GM12878 (cell line): ENCODE measurements around the gene WBP4. TPM values are rescaled to one million over a fixed set of nuclear protein-coding genes. Genes with fewer than 3 reads are reported as not detected.

ENCODE experiments used
- ATAC-seq: fragments of 200-7000 bp; cut with Tn5 transposase; 3 replicates; pipeline ENCODE4 v1.9.1; 2020; ENCODE audit warnings: mild to moderate bottlenecking, moderate library complexity
- BruUV-seq: library from RNA; stranded (reverse); fragments of 400-500 nt; replicated peaks from 2 replicates; lab custom pipeline; 2021; lab: Mats Ljungman, UMichigan
- CTCF ChIA-PET: fragments of 300-600 bp; sonication (Branson Sonifier 250); formaldehyde crosslinking; extraction: SDS; loops from one replicate; lab custom pipeline; 2021; ENCODE audit warnings: inconsistent platforms; lab: Yijun Ruan, JAX
- POLR2A ChIA-PET: fragments of 350-600 bp; formaldehyde crosslinking; extraction: SDS; loops from one replicate; lab custom pipeline; 2021; ENCODE audit warnings: inconsistent platforms; lab: Charles Lee
- RAD21 ChIA-PET: fragments of 300-600 bp; sonication (Branson Sonifier 250); formaldehyde crosslinking; loops from one replicate; lab custom pipeline; 2023; ENCODE audit warnings: antibody characterized with exemption; ENCODE audit not compliant: unreplicated experiment; lab: Charles Lee
- SMC1A ChIA-PET: fragments of 300-600 bp; sonication (Branson Sonifier 250); formaldehyde crosslinking; loops from one replicate; lab custom pipeline; 2023; ENCODE audit not compliant: unreplicated experiment, uncharacterized antibody; lab: Charles Lee
- DNase-seq: peaks from one replicate; pipeline ENCODE4 v3.0.0-alpha.2; 2011; ENCODE audit warnings: low read depth, low spot score
- FAIRE-seq: peaks from 3 replicates; lab custom pipeline; 2011; peaks lifted over from hg19 to GRCh38; lab: Jason Lieb, UNC
- H2AFZ ChIP-seq: 2 replicates; pipeline ENCODE4 v1.6.0; 2011; ENCODE audit warnings: low read depth, low read length, control low read depth; ENCODE audit not compliant: control insufficient read depth
- H3K27ac ChIP-seq: 2 replicates; pipeline ENCODE4 v1.5.1; 2011; ENCODE audit warnings: control low read depth; ENCODE audit not compliant: control insufficient read depth, insufficient read depth
- H3K27me3 ChIP-seq, 2 experiments: replicated peaks in 1 of 2; 2 replicates each; pipeline versions ENCODE4 v1.6.0 to v1.6.1; 2011; ENCODE audit warnings: low read length in 1 of 2; ENCODE audit not compliant: control insufficient read depth in 2 of 2, insufficient read depth in 2 of 2
- H3K36me3 ChIP-seq, 2 experiments: 2 replicates each; pipeline ENCODE4 v1.5.1; 2011; ENCODE audit warnings: low read length in 1 of 2; ENCODE audit not compliant: control insufficient read depth in 2 of 2, insufficient read depth in 2 of 2
- H3K4me1 ChIP-seq: 2 replicates; pipeline ENCODE4 v1.6.1; 2011; ENCODE audit warnings: mild to moderate bottlenecking, low read length, moderate library complexity, mixed read lengths; ENCODE audit not compliant: control insufficient read depth, insufficient read depth
- H3K4me2 ChIP-seq: 2 replicates; pipeline ENCODE4 v1.6.0; 2011; ENCODE audit warnings: control low read depth; ENCODE audit not compliant: control insufficient read depth, insufficient read depth
- H3K4me3 ChIP-seq: fragments of 200-600 bp; sonication (generic); 2 replicates; pipeline ENCODE4 v1.5.1; 2016
- H3K79me2 ChIP-seq: 2 replicates; pipeline ENCODE4 v1.6.0; 2011; ENCODE audit warnings: low read length; ENCODE audit not compliant: control insufficient read depth, insufficient read depth
- H3K9ac ChIP-seq: 2 replicates; pipeline ENCODE4 v1.8.0; 2011; ENCODE audit warnings: low read length, control low read depth, mixed read lengths; ENCODE audit not compliant: control insufficient read depth, insufficient read depth
- H3K9me3 ChIP-seq: replicated peaks from 3 replicates; pipeline ENCODE4 v1.5.1; 2011; ENCODE audit warnings: mild to moderate bottlenecking, low read length; ENCODE audit not compliant: control insufficient read depth, insufficient read depth
- H4K20me1 ChIP-seq: 2 replicates; pipeline ENCODE4 v1.6.0; 2011; ENCODE audit not compliant: control insufficient read depth, insufficient read depth
- BRCA1 ChIP-seq: IDR thresholded peaks from 2 replicates; pipeline ENCODE4 v1.6.1; 2011; ENCODE audit warnings: low read depth, low read length, improper control_type of control experiment
- CBX5 ChIP-seq: sonication (generic); IDR thresholded peaks from 2 replicates; pipeline ENCODE4 v1.6.1; 2016; ENCODE audit warnings: low read depth, moderate library complexity, mild to moderate bottlenecking, inconsistent platforms
- CREM ChIP-seq: IDR thresholded peaks from 2 replicates; pipeline ENCODE4 v1.6.1; 2014; ENCODE audit warnings: antibody characterized with exemption, low read depth
- EED ChIP-seq: sonication (generic); IDR thresholded peaks from 2 replicates; pipeline ENCODE4 v1.6.1; 2016; ENCODE audit warnings: antibody characterized with exemption, low read depth
- FOXM1 ChIP-seq: IDR thresholded peaks from 2 replicates; pipeline ENCODE4 v1.6.1; 2012; ENCODE audit warnings: low read depth, mild to moderate bottlenecking, inconsistent platforms, low read length, moderate library complexity
- HDAC6 ChIP-seq: fragments of 200-600 bp; sonication (generic); IDR thresholded peaks from one replicate; pipeline ENCODE4 v1.8.0; 2017; ENCODE audit warnings: antibody characterized with exemption; ENCODE audit not compliant: unreplicated experiment
- IRF4 ChIP-seq: IDR thresholded peaks from 2 replicates; pipeline ENCODE4 v1.6.1; 2011; ENCODE audit warnings: low read depth, low read length
- MTA2 ChIP-seq: fragments of 450-650 bp; IDR thresholded peaks from 2 replicates; pipeline ENCODE4 v1.6.1; 2016; ENCODE audit warnings: low read depth, mild to moderate bottlenecking, moderate library complexity
- MTA3 ChIP-seq: IDR thresholded peaks from 2 replicates; pipeline ENCODE4 v1.6.1; 2012; ENCODE audit warnings: low read length, inconsistent platforms, borderline replicate concordance
- NFYB ChIP-seq: IDR thresholded peaks from 2 replicates; pipeline ENCODE4 v1.6.1; 2011; ENCODE audit warnings: low read depth, mild to moderate bottlenecking, low read length, improper control_type of control experiment, moderate library complexity; ENCODE audit not compliant: insufficient read depth
- NR2F1 ChIP-seq: fragments of 450-650 bp; conservative IDR thresholded peaks from 2 replicates; pipeline ENCODE4 v1.6.1; 2017; ENCODE audit warnings: mild to moderate bottlenecking
- PAX5 ChIP-seq: IDR thresholded peaks from 2 replicates; pipeline ENCODE4 v1.6.1; 2011; ENCODE audit warnings: low read depth, low read length, borderline replicate concordance
- SMC3 ChIP-seq: IDR thresholded peaks from 2 replicates; pipeline ENCODE4 v1.6.1; 2011; ENCODE audit warnings: low read length, improper control_type of control experiment, borderline replicate concordance
- SRF ChIP-seq, 2 experiments: IDR thresholded peaks; 2 replicates each; pipeline ENCODE4 v1.6.1; 2011; ENCODE audit warnings: low read depth in 2 of 2, low read length in 2 of 2, mild to moderate bottlenecking in 1 of 2, moderate library complexity in 1 of 2
- TCF7 ChIP-seq: IDR thresholded peaks from 2 replicates; pipeline ENCODE4 v1.6.1; 2014; ENCODE audit warnings: antibody characterized with exemption, borderline replicate concordance
- YBX1 ChIP-seq: fragments of 450-650 bp; IDR thresholded peaks from 2 replicates; pipeline ENCODE4 v1.6.1; 2016; ENCODE audit warnings: antibody characterized with exemption
- ZSCAN29 ChIP-seq: fragments of 450-650 bp; IDR thresholded peaks from 2 replicates; pipeline ENCODE4 v1.6.1; 2017; ENCODE audit warnings: mild to moderate bottlenecking, moderate library complexity
- WGBS: methylation state at CpG from one replicate; pipeline ENCODE4 v1.1.6; 2016; ENCODE audit warnings: low lambda C conversion rate; ENCODE audit not compliant: insufficient replicate concordance, insufficient coverage; ENCODE audit errors: missing lambda C conversion rate; 5-methylcytosine and 5-hydroxymethylcytosine counted together
- in situ Hi-C: fragments of 300-500 bp; cut with MboI; formaldehyde crosslinking; loops from 9 replicates; pipeline ENCODE4 v1.14.3; 2018; ENCODE audit warnings: mixed read lengths
- intact Hi-C: fragments of 100-400 bp; cut with micrococcal nuclease; formaldehyde crosslinking; loops from one replicate; pipeline ENCODE4 v1.14.2; 2022; ENCODE audit not compliant: unreplicated experiment
- polyA plus RNA-seq, 11 experiments: library from polyadenylated mRNA; depleted of rRNA in 4 of 11; unstranded in 6 of 11; stranded (reverse) in 5 of 11; fragments of >200 nt; fragmentation: Nextera tagmentation in 4 of 11; fragmentation: Illumina TruSeq in 1 of 11; extraction: Ambion mirVana in 4 of 11; extraction: Trizol in 1 of 11; gene quantifications; 1 replicate in 1 of 11; 2 replicates in 10 of 11; pipeline versions ENCODE4 v1.2.1 to v1.2.3, GENCODE V29; 2011 to 2016; ENCODE audit warnings: inconsistent platforms in 2 of 11, missing spikeins in 2 of 11, low read depth in 1 of 11
- total RNA-seq, 4 experiments: library from RNA; depleted of rRNA in 3 of 4; stranded (reverse); fragments of >200 nt in 3 of 4; fragmentation: Illumina TruSeq in 1 of 4; extraction: Trizol in 1 of 4; gene quantifications; 2 replicates each; pipeline versions ENCODE4 v1.2.1 to v1.2.3, GENCODE V29; 2013 to 2021
- TF ChIP-seq, protein P1 (sequence below): fragments of 450-650 bp; IDR thresholded peaks from 2 replicates; pipeline ENCODE4 v1.6.1; 2017; ENCODE audit warnings: antibody characterized with exemption, mild to moderate bottlenecking, moderate library complexity
- TF ChIP-seq, protein P2 (sequence below): IDR thresholded peaks from 2 replicates; pipeline ENCODE4 v1.6.1; 2011; ENCODE audit warnings: borderline replicate concordance, low read depth, mild to moderate bottlenecking, moderate library complexity, low read length; ENCODE audit not compliant: insufficient read depth, poor library complexity, severe bottlenecking
- TF ChIP-seq, protein P3 (sequence below): fragments of 450-650 bp; formaldehyde crosslinking; IDR thresholded peaks from 2 replicates; pipeline ENCODE4 v1.4.0; 2022; ENCODE audit warnings: mild to moderate bottlenecking, moderate library complexity

WBP4 gene
- total and polyA plus RNA-seq, 10 of the 15 experiments (the other 5 are each of a cell fraction or from before 2014, with no cell fraction given), result 7.4 to 21.6 (median 14.2) TPM

DNA sequence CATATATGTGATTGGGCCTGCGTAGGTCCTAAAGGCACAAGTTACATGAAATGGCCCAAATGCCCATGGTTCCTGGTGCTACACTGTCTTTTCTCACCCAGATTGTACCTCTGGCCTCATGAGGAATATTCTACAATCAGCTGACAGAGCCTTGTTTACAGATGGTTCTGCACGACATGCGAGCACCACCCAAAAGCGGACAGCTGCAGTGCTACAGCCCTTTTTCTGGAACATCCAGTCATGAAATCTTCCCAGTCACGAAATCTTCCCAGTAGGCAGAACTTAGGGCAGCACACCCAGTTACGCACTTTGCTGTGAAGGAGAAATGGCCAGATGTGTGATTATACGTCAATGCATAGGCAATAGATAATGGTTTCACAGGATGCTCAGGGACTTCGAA, 34.5 kb upstream of the WBP4 start:
- no peak for FAIRE-seq

More for the DNA sequence above, 34.5 kb upstream of the WBP4 start:
- intact Hi-C loops, result no loop called here
- DNase-seq (no peak), ATAC-seq (no peak)
- over 99% methylated on average over 8 of the region's 8 CpGs for WGBS
- SMC1A ChIA-PET, result interaction anchor here (1.9 kb wide), 1 partner anchor 12 kb away, joined by 5 read pairs; no protein-coding TSS in a partner anchor
- Histone ChIP-seq H3K9me3 (no peaks in the 10 kb centered on the region), H3K36me3 (no peaks in the 10 kb centered on the region), H3K4me1 (no peaks in the 10 kb centered on the region), H3K27ac (no peak overlapping the region), H3K9ac (no peak overlapping the region), H2AFZ (no peak overlapping the region), H3K79me2 (peaks cover 4% of the 10 kb centered on the region), H4K20me1 (no peaks in the 10 kb centered on the region), H3K4me2 (no peak overlapping the region), H3K4me3 (no peak overlapping the region), H3K27me3 (no peaks in the 10 kb centered on the region)
- TF ChIP-seq FOXM1, result no peak
- no peak for TF ChIP-seq NR2F1
- no peak for TF ChIP-seq ZSCAN29
- no peak for TF ChIP-seq HDAC6
- no peak for TF ChIP-seq MTA2
- TF ChIP-seq CREM, result no peak
- no peak for TF ChIP-seq EED
- TF ChIP-seq, protein P1, sequence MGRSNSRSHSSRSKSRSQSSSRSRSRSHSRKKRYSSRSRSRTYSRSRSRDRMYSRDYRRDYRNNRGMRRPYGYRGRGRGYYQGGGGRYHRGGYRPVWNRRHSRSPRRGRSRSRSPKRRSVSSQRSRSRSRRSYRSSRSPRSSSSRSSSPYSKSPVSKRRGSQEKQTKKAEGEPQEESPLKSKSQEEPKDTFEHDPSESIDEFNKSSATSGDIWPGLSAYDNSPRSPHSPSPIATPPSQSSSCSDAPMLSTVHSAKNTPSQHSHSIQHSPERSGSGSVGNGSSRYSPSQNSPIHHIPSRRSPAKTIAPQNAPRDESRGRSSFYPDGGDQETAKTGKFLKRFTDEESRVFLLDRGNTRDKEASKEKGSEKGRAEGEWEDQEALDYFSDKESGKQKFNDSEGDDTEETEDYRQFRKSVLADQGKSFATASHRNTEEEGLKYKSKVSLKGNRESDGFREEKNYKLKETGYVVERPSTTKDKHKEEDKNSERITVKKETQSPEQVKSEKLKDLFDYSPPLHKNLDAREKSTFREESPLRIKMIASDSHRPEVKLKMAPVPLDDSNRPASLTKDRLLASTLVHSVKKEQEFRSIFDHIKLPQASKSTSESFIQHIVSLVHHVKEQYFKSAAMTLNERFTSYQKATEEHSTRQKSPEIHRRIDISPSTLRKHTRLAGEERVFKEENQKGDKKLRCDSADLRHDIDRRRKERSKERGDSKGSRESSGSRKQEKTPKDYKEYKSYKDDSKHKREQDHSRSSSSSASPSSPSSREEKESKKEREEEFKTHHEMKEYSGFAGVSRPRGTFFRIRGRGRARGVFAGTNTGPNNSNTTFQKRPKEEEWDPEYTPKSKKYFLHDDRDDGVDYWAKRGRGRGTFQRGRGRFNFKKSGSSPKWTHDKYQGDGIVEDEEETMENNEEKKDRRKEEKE, result no peak
- no peak for TF ChIP-seq CBX5
- no peak for TF ChIP-seq IRF4
- no peak for TF ChIP-seq MTA3
- TF ChIP-seq TCF7, result no peak
- no peak for TF ChIP-seq SMC3
- no peak for TF ChIP-seq BRCA1
- TF ChIP-seq PAX5, result no peak
- TF ChIP-seq NFYB, result no peak
- TF ChIP-seq, protein P2, sequence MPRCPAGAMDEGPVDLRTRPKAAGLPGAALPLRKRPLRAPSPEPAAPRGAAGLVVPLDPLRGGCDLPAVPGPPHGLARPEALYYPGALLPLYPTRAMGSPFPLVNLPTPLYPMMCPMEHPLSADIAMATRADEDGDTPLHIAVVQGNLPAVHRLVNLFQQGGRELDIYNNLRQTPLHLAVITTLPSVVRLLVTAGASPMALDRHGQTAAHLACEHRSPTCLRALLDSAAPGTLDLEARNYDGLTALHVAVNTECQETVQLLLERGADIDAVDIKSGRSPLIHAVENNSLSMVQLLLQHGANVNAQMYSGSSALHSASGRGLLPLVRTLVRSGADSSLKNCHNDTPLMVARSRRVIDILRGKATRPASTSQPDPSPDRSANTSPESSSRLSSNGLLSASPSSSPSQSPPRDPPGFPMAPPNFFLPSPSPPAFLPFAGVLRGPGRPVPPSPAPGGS, result no peak
- TF ChIP-seq SRF (IDR thresholded peaks at IDR 0.05; ENCODE audit: low read depth in 2 of 2, low read length in 2 of 2), result no peak
- TF ChIP-seq, protein P3, sequence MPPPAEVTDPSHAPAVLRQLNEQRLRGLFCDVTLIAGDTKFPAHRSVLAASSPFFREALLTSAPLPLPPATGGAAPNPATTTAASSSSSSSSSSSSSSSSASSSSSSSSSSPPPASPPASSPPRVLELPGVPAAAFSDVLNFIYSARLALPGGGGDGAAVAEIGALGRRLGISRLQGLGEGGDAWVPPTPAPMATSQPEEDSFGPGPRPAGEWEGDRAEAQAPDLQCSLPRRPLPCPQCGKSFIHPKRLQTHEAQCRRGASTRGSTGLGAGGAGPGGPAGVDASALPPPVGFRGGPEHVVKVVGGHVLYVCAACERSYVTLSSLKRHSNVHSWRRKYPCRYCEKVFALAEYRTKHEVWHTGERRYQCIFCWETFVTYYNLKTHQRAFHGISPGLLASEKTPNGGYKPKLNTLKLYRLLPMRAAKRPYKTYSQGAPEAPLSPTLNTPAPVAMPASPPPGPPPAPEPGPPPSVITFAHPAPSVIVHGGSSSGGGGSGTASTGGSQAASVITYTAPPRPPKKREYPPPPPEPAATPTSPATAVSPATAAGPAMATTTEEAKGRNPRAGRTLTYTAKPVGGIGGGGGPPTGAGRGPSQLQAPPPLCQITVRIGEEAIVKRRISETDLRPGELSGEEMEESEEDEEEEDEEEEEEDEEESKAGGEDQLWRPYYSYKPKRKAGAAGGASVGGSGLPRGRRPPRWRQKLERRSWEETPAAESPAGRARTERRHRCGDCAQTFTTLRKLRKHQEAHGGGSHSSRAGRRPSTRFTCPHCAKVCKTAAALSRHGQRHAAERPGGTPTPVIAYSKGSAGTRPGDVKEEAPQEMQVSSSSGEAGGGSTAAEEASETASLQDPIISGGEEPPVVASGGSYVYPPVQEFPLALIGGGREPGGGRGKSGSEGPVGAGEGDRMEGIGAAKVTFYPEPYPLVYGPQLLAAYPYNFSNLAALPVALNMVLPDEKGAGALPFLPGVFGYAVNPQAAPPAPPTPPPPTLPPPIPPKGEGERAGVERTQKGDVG (CRISPR knock-in tag), result no peak
- TF ChIP-seq YBX1, result no peak
- CTCF ChIA-PET, result interaction anchor here (1.1 to 10.8 kb wide), 2 partner anchors 27 to 52 kb away, joined by 3 to 129 read pairs; no protein-coding TSS in a partner anchor
- RAD21 ChIA-PET, result no interaction called here
- no TSS peak for BruUV-seq
- in situ Hi-C loops, result no loop called here
- POLR2A ChIA-PET, result no interaction called here
